SK-N-SH treated with all-trans-retinoic acid at 6 μM for 48 hours (cell line): ENCODE results near the gene DDB1.

Experiments used
- ATAC-seq: fragments of 200-7000 bp; cut with Tn5 transposase; 3 replicates; pipeline ENCODE4 v1.9.1; 2020; ENCODE audit warnings: mild to moderate bottlenecking, moderate library complexity
- ARNTL ChIP-seq: fragments of 450-650 bp; formaldehyde crosslinking; IDR thresholded peaks from 2 replicates; pipeline ENCODE4 v1.5.0; 2020; ENCODE audit warnings: low read depth, mild to moderate bottlenecking, moderate library complexity, borderline replicate concordance
- BACH2 ChIP-seq: fragments of 250-450 bp; sonication (Bioruptor Pico); IDR thresholded peaks from 2 replicates; pipeline ENCODE4 v1.9.0; 2021; ENCODE audit warnings: mild to moderate bottlenecking, borderline replicate concordance
- CSDC2 ChIP-seq: fragments of 250-450 bp; sonication (Bioruptor Pico); IDR thresholded peaks from 2 replicates; pipeline ENCODE4 v1.5.0; 2020; ENCODE audit warnings: mild to moderate bottlenecking, moderate library complexity
- CSRNP3 ChIP-seq: fragments of 250-450 bp; sonication (Bioruptor Pico); IDR thresholded peaks from 2 replicates; pipeline ENCODE4 v1.5.1; 2021; ENCODE audit warnings: mild to moderate bottlenecking, moderate library complexity
- ESRRG ChIP-seq: fragments of 250-450 bp; sonication (Bioruptor Pico); IDR thresholded peaks from 2 replicates; pipeline ENCODE4 v1.6.1; 2021; ENCODE audit warnings: mild to moderate bottlenecking
- GLIS3 ChIP-seq: fragments of 250-450 bp; sonication (Bioruptor Pico); IDR thresholded peaks from 2 replicates; pipeline ENCODE4 v1.5.0; 2020; ENCODE audit warnings: mild to moderate bottlenecking, moderate library complexity
- ISL1 ChIP-seq: fragments of 250-450 bp; sonication (Bioruptor Pico); IDR thresholded peaks from 2 replicates; pipeline ENCODE4 v2.1.2; 2022; ENCODE audit warnings: mild to moderate bottlenecking, moderate library complexity
- OSR1 ChIP-seq: fragments of 250-450 bp; sonication (Bioruptor Pico); IDR thresholded peaks from 2 replicates; pipeline ENCODE4 v1.8.0; 2022; ENCODE audit warnings: moderate library complexity, mild to moderate bottlenecking, inconsistent platforms
- PPARA ChIP-seq: fragments of 250-450 bp; sonication (Bioruptor Pico); IDR thresholded peaks from 2 replicates; pipeline ENCODE4 v1.5.0; 2020; ENCODE audit warnings: mild to moderate bottlenecking, borderline replicate concordance
- RARB ChIP-seq: fragments of 250-450 bp; sonication (Bioruptor Pico); IDR thresholded peaks from 2 replicates; pipeline ENCODE4 v1.8.0; 2021; ENCODE audit warnings: mild to moderate bottlenecking, moderate library complexity
- SNAI2 ChIP-seq: fragments of 250-450 bp; sonication (Bioruptor Pico); IDR thresholded peaks from 2 replicates; pipeline ENCODE4 v1.5.0; 2020; ENCODE audit warnings: mild to moderate bottlenecking, moderate library complexity
- TCF4 ChIP-seq: fragments of 250-450 bp; sonication (Bioruptor Pico); IDR thresholded peaks from 2 replicates; pipeline ENCODE4 v1.8.0; 2021; ENCODE audit warnings: mild to moderate bottlenecking, moderate library complexity, borderline replicate concordance
- TOX ChIP-seq: fragments of 250-450 bp; sonication (Bioruptor Pico); IDR thresholded peaks from 2 replicates; pipeline ENCODE4 v1.8.0; 2021; ENCODE audit warnings: mild to moderate bottlenecking, moderate library complexity, borderline replicate concordance
- ZC3H10 ChIP-seq: fragments of 250-450 bp; sonication (Bioruptor Pico); IDR thresholded peaks from 2 replicates; pipeline ENCODE4 v1.5.1; 2021; ENCODE audit warnings: mild to moderate bottlenecking, moderate library complexity
- ZFP3 ChIP-seq: fragments of 250-450 bp; sonication (Bioruptor Pico); IDR thresholded peaks from 2 replicates; pipeline ENCODE4 v1.5.0; 2020; ENCODE audit warnings: mild to moderate bottlenecking, moderate library complexity
- ZFP30 ChIP-seq: fragments of 450-650 bp; formaldehyde crosslinking; IDR thresholded peaks from 2 replicates; pipeline ENCODE4 v1.5.0; 2022; ENCODE audit warnings: mild to moderate bottlenecking, moderate library complexity
- ZNF565 ChIP-seq: fragments of 450-650 bp; formaldehyde crosslinking; conservative IDR thresholded peaks from 2 replicates; pipeline ENCODE4 v1.5.0; 2020; ENCODE audit warnings: low read depth, mild to moderate bottlenecking, moderate library complexity
- ZNF70 ChIP-seq: fragments of 450-650 bp; formaldehyde crosslinking; IDR thresholded peaks from 2 replicates; pipeline ENCODE4 v1.5.0; 2020; ENCODE audit warnings: mild to moderate bottlenecking, moderate library complexity
- ZNF8 ChIP-seq: fragments of 450-650 bp; formaldehyde crosslinking; IDR thresholded peaks from 2 replicates; pipeline ENCODE4 v1.5.0; 2020; ENCODE audit warnings: mild to moderate bottlenecking, moderate library complexity
- TF ChIP-seq, protein P1 (sequence below): fragments of 250-450 bp; sonication (Bioruptor Pico); IDR thresholded peaks from 2 replicates; pipeline ENCODE4 v1.8.0; 2021; ENCODE audit warnings: low read depth, mild to moderate bottlenecking, moderate library complexity, borderline replicate concordance
- TF ChIP-seq, protein P2 (sequence below): fragments of 250-450 bp; sonication (Bioruptor Pico); IDR thresholded peaks from 2 replicates; pipeline ENCODE4 v1.8.0; 2020; ENCODE audit warnings: mild to moderate bottlenecking, moderate library complexity, borderline replicate concordance
- TF ChIP-seq, protein P3 (sequence below): fragments of 250-450 bp; sonication (Bioruptor Pico); IDR thresholded peaks from 2 replicates; pipeline ENCODE4 v1.5.1; 2020; ENCODE audit warnings: low read depth, mild to moderate bottlenecking, moderate library complexity

DDB1 gene

GRCh38 chr11:61343792-61344745, 11.2 kb upstream of the DDB1 start:
- ATAC-seq = no peak
- TF ChIP-seq, protein P1, sequence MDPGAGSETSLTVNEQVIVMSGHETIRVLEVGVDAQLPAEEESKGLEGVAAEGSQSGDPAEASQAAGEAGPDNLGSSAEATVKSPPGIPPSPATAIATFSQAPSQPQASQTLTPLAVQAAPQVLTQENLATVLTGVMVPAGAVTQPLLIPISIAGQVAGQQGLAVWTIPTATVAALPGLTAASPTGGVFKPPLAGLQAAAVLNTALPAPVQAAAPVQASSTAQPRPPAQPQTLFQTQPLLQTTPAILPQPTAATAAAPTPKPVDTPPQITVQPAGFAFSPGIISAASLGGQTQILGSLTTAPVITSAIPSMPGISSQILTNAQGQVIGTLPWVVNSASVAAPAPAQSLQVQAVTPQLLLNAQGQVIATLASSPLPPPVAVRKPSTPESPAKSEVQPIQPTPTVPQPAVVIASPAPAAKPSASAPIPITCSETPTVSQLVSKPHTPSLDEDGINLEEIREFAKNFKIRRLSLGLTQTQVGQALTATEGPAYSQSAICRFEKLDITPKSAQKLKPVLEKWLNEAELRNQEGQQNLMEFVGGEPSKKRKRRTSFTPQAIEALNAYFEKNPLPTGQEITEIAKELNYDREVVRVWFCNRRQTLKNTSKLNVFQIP = no peak
- no peak for TF ChIP-seq PPARA (CRISPR knock-in tag)
- no peak for TF ChIP-seq TOX (CRISPR knock-in tag)
- TF ChIP-seq RARB (CRISPR knock-in tag) = no peak
- TF ChIP-seq TCF4 (CRISPR knock-in tag) = no peak
- TF ChIP-seq ESRRG (CRISPR knock-in tag) = no peak
- TF ChIP-seq ISL1 (CRISPR knock-in tag) = no peak
- TF ChIP-seq OSR1 (CRISPR knock-in tag) = no peak
- TF ChIP-seq ZC3H10 (CRISPR knock-in tag) = no peak

- TF ChIP-seq ARNTL (CRISPR knock-in tag) = no peak
- TF ChIP-seq ZC3H10 (CRISPR knock-in tag) = no peak
- TF ChIP-seq, protein P2, sequence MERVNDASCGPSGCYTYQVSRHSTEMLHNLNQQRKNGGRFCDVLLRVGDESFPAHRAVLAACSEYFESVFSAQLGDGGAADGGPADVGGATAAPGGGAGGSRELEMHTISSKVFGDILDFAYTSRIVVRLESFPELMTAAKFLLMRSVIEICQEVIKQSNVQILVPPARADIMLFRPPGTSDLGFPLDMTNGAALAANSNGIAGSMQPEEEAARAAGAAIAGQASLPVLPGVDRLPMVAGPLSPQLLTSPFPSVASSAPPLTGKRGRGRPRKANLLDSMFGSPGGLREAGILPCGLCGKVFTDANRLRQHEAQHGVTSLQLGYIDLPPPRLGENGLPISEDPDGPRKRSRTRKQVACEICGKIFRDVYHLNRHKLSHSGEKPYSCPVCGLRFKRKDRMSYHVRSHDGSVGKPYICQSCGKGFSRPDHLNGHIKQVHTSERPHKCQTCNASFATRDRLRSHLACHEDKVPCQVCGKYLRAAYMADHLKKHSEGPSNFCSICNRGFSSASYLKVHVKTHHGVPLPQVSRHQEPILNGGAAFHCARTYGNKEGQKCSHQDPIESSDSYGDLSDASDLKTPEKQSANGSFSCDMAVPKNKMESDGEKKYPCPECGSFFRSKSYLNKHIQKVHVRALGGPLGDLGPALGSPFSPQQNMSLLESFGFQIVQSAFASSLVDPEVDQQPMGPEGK (CRISPR knock-in tag) = no peak
- TF ChIP-seq, protein P3, sequence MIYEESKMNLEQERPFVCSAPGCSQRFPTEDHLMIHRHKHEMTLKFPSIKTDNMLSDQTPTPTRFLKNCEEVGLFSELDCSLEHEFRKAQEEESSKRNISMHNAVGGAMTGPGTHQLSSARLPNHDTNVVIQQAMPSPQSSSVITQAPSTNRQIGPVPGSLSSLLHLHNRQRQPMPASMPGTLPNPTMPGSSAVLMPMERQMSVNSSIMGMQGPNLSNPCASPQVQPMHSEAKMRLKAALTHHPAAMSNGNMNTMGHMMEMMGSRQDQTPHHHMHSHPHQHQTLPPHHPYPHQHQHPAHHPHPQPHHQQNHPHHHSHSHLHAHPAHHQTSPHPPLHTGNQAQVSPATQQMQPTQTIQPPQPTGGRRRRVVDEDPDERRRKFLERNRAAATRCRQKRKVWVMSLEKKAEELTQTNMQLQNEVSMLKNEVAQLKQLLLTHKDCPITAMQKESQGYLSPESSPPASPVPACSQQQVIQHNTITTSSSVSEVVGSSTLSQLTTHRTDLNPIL = no peak
- no peak for TF ChIP-seq CSDC2 (CRISPR knock-in tag)
- no peak for TF ChIP-seq GLIS3 (CRISPR knock-in tag)
- TF ChIP-seq ZNF565 (CRISPR knock-in tag) = no peak
- no peak for TF ChIP-seq BACH2 (CRISPR knock-in tag)
- no peak for TF ChIP-seq ZNF70 (CRISPR knock-in tag)
- TF ChIP-seq RARB (CRISPR knock-in tag) = no peak
- no peak for TF ChIP-seq ZFP3 (CRISPR knock-in tag)
- TF ChIP-seq TOX (CRISPR knock-in tag) = no peak
- no peak for TF ChIP-seq OSR1 (CRISPR knock-in tag)
- TF ChIP-seq SNAI2 = no peak
- no peak for TF ChIP-seq ZNF8
- no peak for TF ChIP-seq CSRNP3 (CRISPR knock-in tag)
- no peak for TF ChIP-seq TCF4 (CRISPR knock-in tag)
- TF ChIP-seq ISL1 (CRISPR knock-in tag) = no peak
- no peak for TF ChIP-seq ESRRG (CRISPR knock-in tag)
- no peak for ATAC-seq
These were observed 9.4 kb upstream of the DDB1 start for GRCh38 chr11:61342207-61342803.

DNA sequence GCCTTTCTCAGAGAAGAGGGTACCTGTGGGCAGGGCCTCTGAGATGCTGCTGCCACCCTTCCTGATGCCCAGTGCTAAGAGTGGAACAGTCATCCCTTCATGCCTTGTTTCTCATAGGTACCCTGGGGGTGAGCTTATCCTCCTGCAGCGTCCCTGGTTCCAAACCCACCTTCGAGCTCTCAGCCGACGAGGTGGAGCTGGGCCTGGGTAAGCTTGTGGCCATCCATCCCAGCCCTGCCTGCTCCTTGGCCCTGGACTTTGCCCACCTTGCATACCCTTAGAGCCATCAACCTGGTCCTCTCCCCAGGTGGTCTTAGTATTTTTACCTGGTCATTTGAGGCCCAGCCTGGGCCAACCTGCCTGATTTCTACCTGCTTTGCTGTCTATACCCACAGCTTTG, 8.8 kb upstream of the DDB1 start:
- ATAC-seq = no peak
- no peak for TF ChIP-seq ARNTL (CRISPR knock-in tag)
- TF ChIP-seq PPARA (CRISPR knock-in tag) = no peak
- no peak for TF ChIP-seq ZFP30
- no peak for TF ChIP-seq TCF4 (CRISPR knock-in tag)
- TF ChIP-seq OSR1 (CRISPR knock-in tag) = no peak
- TF ChIP-seq ZFP3 (CRISPR knock-in tag) = no peak
- no peak for TF ChIP-seq ZNF70 (CRISPR knock-in tag)
- TF ChIP-seq ISL1 (CRISPR knock-in tag) = no peak
- TF ChIP-seq RARB (CRISPR knock-in tag) = no peak
- no peak for TF ChIP-seq BACH2 (CRISPR knock-in tag)
- no peak for TF ChIP-seq CSRNP3 (CRISPR knock-in tag)
- TF ChIP-seq ZNF8 = no peak
- no peak for TF ChIP-seq SNAI2
- no peak for TF ChIP-seq ZNF565 (CRISPR knock-in tag)
- TF ChIP-seq, protein P2 (CRISPR knock-in tag) = no peak
- no peak for TF ChIP-seq ESRRG (CRISPR knock-in tag)
